Body of pancreas (tissue), 4 donors: ENCODE data around the gene EPHA8. TPM values are rescaled to one million over a fixed set of nuclear protein-coding genes. Genes with fewer than 3 reads are reported as not detected.
A peak's percentile ranks its signal among the peaks of the same experiment; 100 is the strongest.

Source experiments
- ATAC-seq: fragments of 150-250 bp; one replicate; pipeline ENCODE4 v1.9.1; 2016
- DNase-seq, 4 donors: peaks; one replicate each; pipeline ENCODE4 v3.0.0-alpha.2; 2019
- H3K27ac ChIP-seq, 4 donors: fragments of 200-600 bp; sonication (generic); 1 replicate in 3 of 4; 2 replicates in 1 of 4; pipeline versions ENCODE4 v1.5.1 to v1.6.1; 2016 to 2019; ENCODE audit warnings: mild to moderate bottlenecking in 1 of 4, mixed read lengths in 1 of 4, moderate library complexity in 1 of 4
- H3K27me3 ChIP-seq, 2 donors: fragments of 200-600 bp; sonication (generic); one replicate each; pipeline ENCODE4 v1.6.0; 2016; ENCODE audit warnings: mild to moderate bottlenecking in 1 of 2
- H3K36me3 ChIP-seq, 2 donors: fragments of 200-600 bp; sonication (generic); replicated peaks in 1 of 2; 2 replicates each; pipeline ENCODE4 v1.5.1; 2016; ENCODE audit warnings: low read depth in 2 of 2; ENCODE audit not compliant: insufficient read depth in 1 of 2
- H3K4me1 ChIP-seq: fragments of 200-600 bp; sonication (generic); one replicate; pipeline ENCODE4 v1.6.0; 2016
- H3K4me3 ChIP-seq, 2 donors: fragments of 200-600 bp; sonication (generic); 1 replicate in 1 of 2; 2 replicates in 1 of 2; pipeline ENCODE4 v1.5.1; 2016 to 2019
- H3K9me3 ChIP-seq, 3 donors: fragments of 200-600 bp; sonication (generic); 1 replicate in 2 of 3; 2 replicates in 1 of 3; pipeline ENCODE4 v1.5.1; 2016
- CTCF ChIP-seq, 7 experiments: fragments of 450-650 bp in 4 of 7; fragments of 200-600 bp in 3 of 7; sonication (generic) in 3 of 7; IDR thresholded peaks; one replicate each; pipeline ENCODE4 v1.5.1; 2016 to 2019; ENCODE audit warnings: antibody characterized with exemption in 7 of 7
- POLR2A ChIP-seq, 3 donors: fragments of 450-650 bp; IDR thresholded peaks; one replicate each; pipeline ENCODE4 v1.6.1; 2016; ENCODE audit warnings: antibody characterized with exemption in 3 of 3, mild to moderate bottlenecking in 2 of 3
- WGBS, 2 donors: methylation state at CpG; one replicate each; pipeline ENCODE4 v1.1.5; 2017; 5-methylcytosine and 5-hydroxymethylcytosine counted together
- intact Hi-C: fragments of 100-400 bp; cut with DNase I; formaldehyde crosslinking; loops from one replicate; pipeline ENCODE4 v1.15.1; 2023
- total RNA-seq, 2 donors: library from RNA; depleted of rRNA; stranded (reverse); fragments of >200 nt; gene quantifications; one replicate each; pipeline ENCODE4 v1.1.0, GENCODE V29; 2016

The EPHA8 gene
- total RNA-seq, 2 donors from 2014 or later = 0.52 to 0.66 TPM

GRCh38 chr1:22643381-22643780 lies 80.1 kb downstream of the EPHA8 start, which contains the start of gene C1QC:
Gene C1QC, plus strand, starts transcription at chr1:22643633. Its CDS starts 391 bp downstream, at chr1:22644024.
- WGBS, 2 donors = 68 to 74% methylated on average over 6 to 8 of the region's 8 CpGs
- intact Hi-C loops = loop anchor here (2.0 to 10.0 kb wide), 3 partner anchors 119 to 539 kb away; no protein-coding TSS in a partner anchor
- peak in 1 of 4 donors; percentile 70 for DNase-seq

GRCh38 chr1:22643928-22644327 lies 80.6 kb downstream of the EPHA8 start:
- H3K36me3 ChIP-seq = no peaks in the 10 kb centered on the region
- no peaks in the 10 kb centered on the region for H3K9me3 ChIP-seq
- no peaks in the 10 kb centered on the region for H3K27me3 ChIP-seq
- peak overlapping the region in 1 of 4 donors; percentile 30 for H3K27ac ChIP-seq
- DNase-seq (no peak), ATAC-seq (no peak)
- 80 to 83% methylated on average over 6 to 11 of the region's 12 CpGs for WGBS, 2 donors
- intact Hi-C loops = loop anchor here (2.0 to 10.0 kb wide), 3 partner anchors 119 to 539 kb away; no protein-coding TSS in a partner anchor
- TF ChIP-seq POLR2A (IDR thresholded peaks at IDR 0.05) (no peak), CTCF (IDR thresholded peaks at IDR 0.05) (no peak)
- H3K4me1 ChIP-seq = peaks cover 5% of the 10 kb centered on the region
- H3K4me3 ChIP-seq = no peak overlapping the region

More at GRCh38 chr1:22643381-22643780, 80.1 kb downstream of the EPHA8 start, which contains the start of gene C1QC:
- Histone ChIP-seq H3K4me3 (no peak within 1 kb of the TSS), H3K4me1 (peaks cover 5% of the 10 kb centered on the region), H3K27me3 (no peaks in the 10 kb centered on the region), H3K27ac (peak within 1 kb of the TSS in 1 of 4 donors; percentile 30), H3K9me3 (no peaks in the 10 kb centered on the region), H3K36me3 (no peaks in the 10 kb centered on the region)
- ATAC-seq = no peak
- TF ChIP-seq CTCF (IDR thresholded peaks at IDR 0.05) (no peak), POLR2A (IDR thresholded peaks at IDR 0.05) (peak in 1 of 3 donors; percentile 49)

- H3K9me3 ChIP-seq = no peaks in the 10 kb centered on the region
- intact Hi-C loops = loop anchor here (10.0 kb wide), 2 partner anchors 121 to 541 kb away; no protein-coding TSS in a partner anchor
- DNase-seq = peak in 1 of 4 donors; percentile 39
- H3K27me3 ChIP-seq = no peaks in the 10 kb centered on the region
- H3K36me3 ChIP-seq = no peaks in the 10 kb centered on the region
- peak overlapping the region in 1 of 4 donors; percentile 13 for H3K27ac ChIP-seq
- peaks cover 5% of the 10 kb centered on the region for H3K4me1 ChIP-seq
- TF ChIP-seq POLR2A (IDR thresholded peaks at IDR 0.05) (peak in 1 of 3 donors; percentile 17), CTCF (IDR thresholded peaks at IDR 0.05) (no peak)
- H3K4me3 ChIP-seq = no peak overlapping the region
- ATAC-seq = no peak
- WGBS, 2 donors = 70 to 75% methylated on average over 5 to 7 of the region's 7 CpGs
Measured at GRCh38 chr1:22645931-22646330, 82.6 kb downstream of the EPHA8 start.

- DNase-seq (no peak), ATAC-seq (no peak)
- H3K27ac ChIP-seq = peak overlapping the region in 1 of 4 donors; percentile 13
- WGBS, 2 donors = 93 to 100% methylated on average over 1 of the region's 1 CpG
- H3K4me3 ChIP-seq = no peak overlapping the region
- H3K27me3 ChIP-seq = no peaks in the 10 kb centered on the region
- peaks cover 5% of the 10 kb centered on the region for H3K4me1 ChIP-seq
- no peak for TF ChIP-seq POLR2A (IDR thresholded peaks at IDR 0.05)
- TF ChIP-seq CTCF (IDR thresholded peaks at IDR 0.05) = no peak
- intact Hi-C loops = loop anchor here (10.0 kb wide), 2 partner anchors 122 to 542 kb away; no protein-coding TSS in a partner anchor
- H3K9me3 ChIP-seq = no peaks in the 10 kb centered on the region
- no peaks in the 10 kb centered on the region for H3K36me3 ChIP-seq
Measured at GRCh38 chr1:22646384-22646783, 83.1 kb downstream of the EPHA8 start.
